ENCODE data around the gene MAPK10. TPM values are rescaled to one million over a fixed set of nuclear protein-coding genes. Genes with fewer than 3 reads are reported as not detected.
A peak's percentile ranks its signal among the peaks of the same experiment; 100 is the strongest.
"Not testable (repeated sequence)": the region's sequence is repeated elsewhere in the genome, so short reads cannot be mapped to it uniquely, and the experiment has no call there.

MAPK10 gene
- total RNA-seq, 2 donors from 2014 or later: 0.49 TPM; not detected in 1

- H3K4me1 Mint-ChIP-seq (ENCODE audit: low read depth): no peaks in the 10 kb centered on the region
- H3K4me3 Mint-ChIP-seq: no peak overlapping the region
- H3K27me3 Mint-ChIP-seq (ENCODE audit: low read depth): no peaks in the 10 kb centered on the region
- no peak overlapping the region for H3K27ac Mint-ChIP-seq
- H3K9me3 Mint-ChIP-seq: peaks cover 1 to 2% of the 10 kb centered on the region in 2 donors
- H3K36me3 Mint-ChIP-seq (ENCODE audit: insufficient read depth in 2 of 2): no peaks in the 10 kb centered on the region
- DNase-seq (no peak), ATAC-seq (replicated peaks in 1 of 2) (no peak)
Measured at GRCh38 chr4:86050496-86050895, 309.4 kb downstream of the MAPK10 start.

- DNase-seq: no peak
- Mint-ChIP-seq H3K4me3 (no peak overlapping the region), H3K27ac (no peak overlapping the region), H3K9me3 (peaks cover 1 to 2% of the 10 kb centered on the region in 2 donors), H3K27me3 (ENCODE audit: low read depth) (no peaks in the 10 kb centered on the region), H3K4me1 (ENCODE audit: low read depth) (no peaks in the 10 kb centered on the region), H3K36me3 (ENCODE audit: insufficient read depth in 2 of 2) (no peaks in the 10 kb centered on the region)
- no peak for ATAC-seq (replicated peaks in 1 of 2)
Measured at GRCh38 chr4:86048426-86048825, 311.4 kb downstream of the MAPK10 start.

- ATAC-seq (replicated peaks in 1 of 2) (no peak), DNase-seq (no peak)
- Mint-ChIP-seq H3K4me3 (no peak overlapping the region), H3K4me1 (ENCODE audit: low read depth) (no peaks in the 10 kb centered on the region), H3K27ac (no peak overlapping the region), H3K27me3 (ENCODE audit: low read depth) (no peaks in the 10 kb centered on the region), H3K9me3 (no peaks in the 10 kb centered on the region), H3K36me3 (ENCODE audit: insufficient read depth in 2 of 2) (no peaks in the 10 kb centered on the region)
Measured at GRCh38 chr4:86044593-86044985, 315.3 kb downstream of the MAPK10 start.

- H3K27me3 Mint-ChIP-seq (ENCODE audit: low read depth): no peaks in the 10 kb centered on the region
- no peak overlapping the region for H3K27ac Mint-ChIP-seq
- H3K4me1 Mint-ChIP-seq (ENCODE audit: low read depth): no peaks in the 10 kb centered on the region
- DNase-seq (peak; percentile 6 to 12), ATAC-seq (replicated peaks in 1 of 2) (no peak)
- H3K9me3 Mint-ChIP-seq: no peaks in the 10 kb centered on the region
- no peaks in the 10 kb centered on the region for H3K36me3 Mint-ChIP-seq (ENCODE audit: insufficient read depth in 2 of 2)
- H3K4me3 Mint-ChIP-seq: no peak overlapping the region
Measured at GRCh38 chr4:86043755-86044592, 315.9 kb downstream of the MAPK10 start.

GRCh38 chr4:86038037-86038436 is 321.8 kb downstream of the MAPK10 start:
- H3K9me3 Mint-ChIP-seq: peaks cover 0 to 1% of the 10 kb centered on the region in 2 donors
- no peak for ATAC-seq (replicated peaks in 1 of 2)
- no peak for DNase-seq
- H3K4me1 Mint-ChIP-seq (ENCODE audit: low read depth): no peaks in the 10 kb centered on the region
- no peak overlapping the region for H3K27ac Mint-ChIP-seq
- H3K36me3 Mint-ChIP-seq (ENCODE audit: insufficient read depth in 2 of 2): no peaks in the 10 kb centered on the region
- no peak overlapping the region for H3K4me3 Mint-ChIP-seq
- no peaks in the 10 kb centered on the region for H3K27me3 Mint-ChIP-seq (ENCODE audit: low read depth)

GRCh38 chr4:86036736-86037135 is 323.1 kb downstream of the MAPK10 start:
- peaks cover 0 to 1% of the 10 kb centered on the region in 2 donors for H3K9me3 Mint-ChIP-seq
- no peaks in the 10 kb centered on the region for H3K36me3 Mint-ChIP-seq (ENCODE audit: insufficient read depth in 2 of 2)
- no peaks in the 10 kb centered on the region for H3K4me1 Mint-ChIP-seq (ENCODE audit: low read depth)
- DNase-seq (no peak), ATAC-seq (replicated peaks in 1 of 2) (no peak)
- no peak overlapping the region for H3K4me3 Mint-ChIP-seq
- no peak overlapping the region for H3K27ac Mint-ChIP-seq
- no peaks in the 10 kb centered on the region for H3K27me3 Mint-ChIP-seq (ENCODE audit: low read depth)

- no peaks in the 10 kb centered on the region for H3K27me3 Mint-ChIP-seq (ENCODE audit: low read depth)
- DNase-seq (no peak), ATAC-seq (replicated peaks in 1 of 2) (no peak)
- no peak overlapping the region for H3K4me3 Mint-ChIP-seq
- no peaks in the 10 kb centered on the region for H3K4me1 Mint-ChIP-seq (ENCODE audit: low read depth)
- peaks cover 0 to 1% of the 10 kb centered on the region in 2 donors for H3K9me3 Mint-ChIP-seq
- no peaks in the 10 kb centered on the region for H3K36me3 Mint-ChIP-seq (ENCODE audit: insufficient read depth in 2 of 2)
- H3K27ac Mint-ChIP-seq: no peak overlapping the region
Measured at GRCh38 chr4:86035688-86036087, 324.2 kb downstream of the MAPK10 start.

GRCh38 chr4:86034616-86035015 is 325.2 kb downstream of the MAPK10 start:
- Mint-ChIP-seq H3K27me3 (ENCODE audit: low read depth) (no peaks in the 10 kb centered on the region), H3K36me3 (ENCODE audit: insufficient read depth in 2 of 2) (no peaks in the 10 kb centered on the region), H3K27ac (no peak overlapping the region), H3K9me3 (peaks cover 0 to 1% of the 10 kb centered on the region in 2 donors), H3K4me3 (no peak overlapping the region), H3K4me1 (ENCODE audit: low read depth) (no peaks in the 10 kb centered on the region)
- no peak for DNase-seq
- no peak for ATAC-seq (replicated peaks in 1 of 2)

GRCh38 chr4:86033171-86033570 is 326.7 kb downstream of the MAPK10 start:
- no peak for ATAC-seq (replicated peaks in 1 of 2)
- Mint-ChIP-seq H3K27me3 (ENCODE audit: low read depth) (no peaks in the 10 kb centered on the region), H3K27ac (no peak overlapping the region), H3K4me3 (no peak overlapping the region), H3K9me3 (peaks cover 0 to 1% of the 10 kb centered on the region in 2 donors), H3K36me3 (ENCODE audit: insufficient read depth in 2 of 2) (no peaks in the 10 kb centered on the region), H3K4me1 (ENCODE audit: low read depth) (no peaks in the 10 kb centered on the region)
- no peak for DNase-seq

- Mint-ChIP-seq H3K4me3 (no peak overlapping the region), H3K27ac (no peak overlapping the region), H3K27me3 (ENCODE audit: low read depth) (no peaks in the 10 kb centered on the region), H3K36me3 (ENCODE audit: insufficient read depth in 2 of 2) (no peaks in the 10 kb centered on the region), H3K4me1 (ENCODE audit: low read depth) (no peaks in the 10 kb centered on the region), H3K9me3 (peaks cover 0 to 1% of the 10 kb centered on the region in 2 donors)
- no peak for ATAC-seq (replicated peaks in 1 of 2)
- no peak for DNase-seq
Measured at GRCh38 chr4:86032476-86033022, 327.3 kb downstream of the MAPK10 start.

- no peaks in the 10 kb centered on the region for H3K4me1 Mint-ChIP-seq (ENCODE audit: low read depth)
- H3K27ac Mint-ChIP-seq: no peak overlapping the region
- peaks cover 0 to 1% of the 10 kb centered on the region in 2 donors for H3K9me3 Mint-ChIP-seq
- ATAC-seq (replicated peaks in 1 of 2) (no peak), DNase-seq (no peak)
- H3K36me3 Mint-ChIP-seq (ENCODE audit: insufficient read depth in 2 of 2): no peaks in the 10 kb centered on the region
- no peak overlapping the region for H3K4me3 Mint-ChIP-seq
- no peaks in the 10 kb centered on the region for H3K27me3 Mint-ChIP-seq (ENCODE audit: low read depth)
Measured at GRCh38 chr4:86031927-86032326, 327.9 kb downstream of the MAPK10 start.

- no peak overlapping the region for H3K27ac Mint-ChIP-seq
- no peaks in the 10 kb centered on the region for H3K36me3 Mint-ChIP-seq (ENCODE audit: insufficient read depth in 2 of 2)
- H3K9me3 Mint-ChIP-seq: no peaks in the 10 kb centered on the region
- no peak overlapping the region for H3K4me3 Mint-ChIP-seq
- DNase-seq: no peak
- no peaks in the 10 kb centered on the region for H3K27me3 Mint-ChIP-seq (ENCODE audit: low read depth)
- no peak for ATAC-seq (replicated peaks in 1 of 2)
- no peaks in the 10 kb centered on the region for H3K4me1 Mint-ChIP-seq (ENCODE audit: low read depth)
Measured at GRCh38 chr4:86026720-86027119, 333.1 kb downstream of the MAPK10 start.

GRCh38 chr4:86021671-86022070 is 338.2 kb downstream of the MAPK10 start:
- not testable (repeated sequence) for ATAC-seq (replicated peaks in 1 of 2); DNase-seq; H3K27me3 Mint-ChIP-seq (ENCODE audit: low read depth); H3K27ac Mint-ChIP-seq; H3K4me3 Mint-ChIP-seq; H3K36me3 Mint-ChIP-seq (ENCODE audit: insufficient read depth in 2 of 2); H3K4me1 Mint-ChIP-seq (ENCODE audit: low read depth); H3K9me3 Mint-ChIP-seq

GRCh38 chr4:86019906-86020305 is 339.9 kb downstream of the MAPK10 start:
- DNase-seq (no peak), ATAC-seq (replicated peaks in 1 of 2) (no peak)
- Mint-ChIP-seq H3K36me3 (ENCODE audit: insufficient read depth in 2 of 2) (no peaks in the 10 kb centered on the region), H3K4me3 (no peak overlapping the region), H3K27me3 (ENCODE audit: low read depth) (no peaks in the 10 kb centered on the region), H3K4me1 (ENCODE audit: low read depth) (no peaks in the 10 kb centered on the region), H3K9me3 (no peaks in the 10 kb centered on the region), H3K27ac (no peak overlapping the region)
